GM21576 (cell line): ENCODE measurements around the gene PAK5.
"Not testable (repeated sequence)": the region's sequence is repeated elsewhere in the genome, so short reads cannot be mapped to it uniquely, and the experiment has no call there.

Source experiments
- ATAC-seq: cut with Tn5 transposase; IDR thresholded peaks from one replicate; pipeline ENCODE4 v1.9.1; 2021; ENCODE audit warnings: mild to moderate bottlenecking, moderate library complexity; ENCODE audit not compliant: unreplicated experiment

PAK5 gene

DNA sequence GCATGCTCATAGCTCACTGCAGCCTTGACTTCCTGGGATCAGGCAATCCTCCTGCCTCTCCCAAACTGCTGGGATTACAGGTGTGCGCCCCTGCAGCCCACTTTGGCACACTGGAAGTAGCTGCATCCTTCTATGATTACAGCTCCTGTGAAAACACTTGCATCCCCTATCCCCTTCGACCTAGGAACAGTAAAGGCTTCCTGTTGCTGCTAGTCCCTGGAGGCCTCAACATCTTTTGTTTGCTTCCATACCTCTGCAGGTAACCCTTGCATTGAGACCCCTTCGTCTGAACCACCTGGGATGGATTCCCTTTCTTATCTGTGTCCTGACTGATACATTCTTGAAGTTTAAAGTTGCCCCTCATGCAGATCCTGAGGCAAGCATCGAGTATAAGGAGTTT is 152.4 kb downstream of the PAK5 start:
- no peak for ATAC-seq

DNA sequence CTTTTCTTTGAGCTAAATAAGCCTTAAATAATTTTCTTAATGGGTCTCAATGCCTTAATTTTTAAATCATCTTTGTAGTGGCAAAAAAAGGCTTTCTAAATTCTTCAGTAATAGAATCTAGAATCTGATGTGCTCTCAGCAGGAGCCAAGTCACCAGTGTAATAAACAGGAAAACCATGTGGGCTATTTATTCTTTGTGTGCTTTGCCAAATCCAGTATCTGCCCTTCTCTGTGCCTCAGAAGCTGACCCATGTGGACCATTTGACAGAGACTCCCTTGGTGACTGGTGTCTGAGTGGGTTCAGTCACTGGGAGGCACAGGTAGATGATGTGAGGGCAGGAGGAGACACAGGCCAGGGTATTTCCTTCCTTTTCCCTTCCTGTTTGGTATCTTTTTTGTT is 152.9 kb downstream of the PAK5 start:
- no peak for ATAC-seq

DNA sequence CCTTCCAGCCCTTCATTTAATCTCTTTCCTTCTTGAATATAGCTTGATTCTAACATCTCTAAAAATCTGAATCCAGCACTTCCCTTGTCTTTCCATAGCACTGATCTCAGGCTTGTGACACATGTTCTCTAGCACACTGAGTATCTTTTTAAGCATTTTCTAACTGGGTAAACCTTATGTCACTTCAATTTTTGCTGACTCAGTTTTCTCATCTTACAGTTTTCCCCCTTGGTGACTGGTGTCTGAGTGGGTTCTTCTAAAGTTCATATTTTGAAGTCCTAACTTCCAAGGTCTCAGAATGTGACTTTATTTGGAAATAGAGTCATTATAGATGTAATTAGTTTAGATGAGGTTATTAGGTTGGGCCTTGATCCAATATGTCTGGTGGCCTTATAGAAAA is 153.9 kb downstream of the PAK5 start:
- ATAC-seq = no peak

DNA sequence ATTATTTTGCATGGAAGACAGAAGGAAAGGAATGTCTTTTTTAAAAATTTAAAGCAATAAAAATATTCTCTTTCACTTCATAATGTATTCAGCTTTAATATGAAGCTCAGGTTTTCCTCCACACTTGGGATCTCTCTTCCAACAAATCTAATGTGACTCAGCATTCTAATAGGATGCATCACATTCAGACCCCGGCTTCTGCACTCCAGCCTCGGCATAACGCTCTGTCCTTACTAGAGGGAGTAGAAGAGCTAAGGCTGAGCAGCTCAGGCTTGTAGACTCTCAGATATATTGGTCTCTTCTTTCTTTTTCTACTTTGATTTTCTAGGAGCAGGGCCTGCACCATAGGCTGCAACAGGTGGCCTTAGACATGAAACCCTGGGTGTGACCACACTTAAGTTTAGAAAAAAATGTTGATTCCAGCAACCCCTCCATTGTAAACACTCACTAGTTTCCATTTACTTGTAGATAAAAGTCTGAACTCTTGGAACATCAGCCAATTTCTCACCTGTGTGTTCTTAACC is 161.7 kb downstream of the PAK5 start:
- ATAC-seq = no peak

DNA sequence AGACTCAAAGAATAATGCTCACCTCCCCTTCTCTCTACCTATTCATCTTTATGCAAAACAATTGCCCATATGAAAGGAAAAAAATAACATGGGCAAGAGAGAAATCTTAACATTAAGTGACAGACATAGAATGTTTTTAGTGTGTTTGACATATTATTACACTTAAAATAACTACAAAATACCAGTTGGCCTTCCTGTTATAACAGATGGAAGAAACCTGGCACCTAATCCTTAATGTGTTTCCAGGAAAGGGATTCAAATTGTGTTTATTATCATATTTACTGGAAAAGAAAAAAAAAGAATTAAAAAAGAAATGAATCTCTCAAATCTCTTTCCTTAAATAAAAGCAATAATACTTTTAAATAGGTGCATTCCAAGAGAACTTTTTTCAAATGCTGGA is 165.9 kb downstream of the PAK5 start:
- no peak for ATAC-seq

DNA sequence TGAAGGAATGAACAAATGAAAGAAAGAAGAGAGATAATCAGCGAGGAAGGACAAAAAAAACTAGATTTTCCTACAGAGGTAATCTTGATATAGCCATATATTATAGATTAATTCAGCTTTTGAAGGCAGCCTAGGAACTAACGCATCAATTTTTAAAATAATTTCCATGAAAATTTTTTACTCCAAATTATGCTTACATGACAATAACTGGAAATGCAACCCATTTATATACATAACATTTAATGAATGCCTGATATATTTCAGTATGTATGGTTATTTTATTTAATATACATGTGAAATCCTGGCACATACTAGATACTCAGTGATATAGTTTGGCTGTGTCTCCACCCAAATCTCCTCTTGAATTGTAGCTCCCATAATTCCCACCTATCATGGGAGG is 166.8 kb downstream of the PAK5 start:
- ATAC-seq = no peak

DNA sequence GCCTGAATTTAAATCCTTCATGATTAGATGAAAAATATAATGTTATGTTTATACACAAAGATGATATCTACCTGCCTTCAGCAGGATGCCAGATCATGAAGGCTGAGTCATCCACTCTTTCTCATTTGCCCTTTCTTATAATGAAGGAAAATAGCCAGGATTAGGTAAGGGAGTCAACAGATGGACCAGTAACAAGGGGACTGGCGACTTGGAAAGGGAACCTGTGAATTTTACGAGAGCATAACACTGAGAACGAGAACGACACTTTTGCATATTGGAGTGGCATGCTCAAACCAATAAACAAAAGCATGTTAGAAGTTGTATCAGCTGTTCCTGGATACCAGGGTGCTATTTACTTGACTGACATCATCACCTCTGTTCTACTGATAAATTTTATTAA is 170.5 kb downstream of the PAK5 start:
- no peak for ATAC-seq

DNA sequence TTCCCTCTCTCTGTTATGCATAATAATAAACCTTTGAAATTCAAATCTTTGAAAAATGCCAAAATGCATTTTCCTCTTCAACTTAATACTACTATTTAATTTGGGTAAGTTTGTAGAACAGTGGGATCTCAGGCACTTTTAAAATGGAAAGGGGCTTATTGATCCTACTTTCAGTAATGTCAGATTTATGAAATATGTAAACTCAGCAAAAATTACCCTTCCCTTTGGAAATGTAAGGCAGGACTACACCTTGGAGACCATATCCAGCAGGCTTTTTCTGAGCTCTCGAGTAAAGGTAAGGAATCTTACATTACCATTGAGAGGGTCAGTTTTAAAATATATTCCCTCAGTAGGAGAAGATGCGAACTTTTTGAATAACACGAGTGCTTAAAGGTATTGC is 175.5 kb downstream of the PAK5 start:
- ATAC-seq = no peak

DNA sequence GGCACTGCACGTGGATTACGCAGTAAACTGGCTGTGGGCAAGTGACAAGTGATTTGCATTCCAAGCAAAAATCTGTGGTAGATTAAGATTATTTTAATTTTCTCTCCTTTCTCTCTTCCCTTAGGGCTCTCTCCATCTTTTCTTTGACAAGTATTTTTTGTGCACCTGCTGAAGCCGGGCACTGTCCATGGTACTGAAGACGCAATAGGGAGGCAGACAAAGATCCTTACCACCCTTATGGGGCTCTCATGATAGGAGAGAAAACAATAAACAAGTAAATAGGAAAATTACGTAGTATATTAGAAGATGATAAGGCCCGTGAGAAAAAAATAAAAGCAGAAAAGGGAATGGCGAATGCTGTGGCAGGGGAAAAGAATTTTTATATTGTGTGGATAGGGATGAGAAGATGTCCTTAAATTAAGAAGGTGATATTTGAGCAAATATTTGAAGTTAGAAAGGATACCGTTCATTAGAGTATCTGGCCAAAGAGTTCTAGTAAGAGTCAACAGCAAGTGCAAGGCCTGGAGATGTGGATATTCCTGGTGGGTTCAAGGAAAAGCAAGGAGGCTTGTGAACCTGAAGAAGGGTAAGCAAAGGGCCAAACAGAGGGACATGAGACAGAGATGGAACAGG is 178.5 kb downstream of the PAK5 start:
- no peak for ATAC-seq

DNA sequence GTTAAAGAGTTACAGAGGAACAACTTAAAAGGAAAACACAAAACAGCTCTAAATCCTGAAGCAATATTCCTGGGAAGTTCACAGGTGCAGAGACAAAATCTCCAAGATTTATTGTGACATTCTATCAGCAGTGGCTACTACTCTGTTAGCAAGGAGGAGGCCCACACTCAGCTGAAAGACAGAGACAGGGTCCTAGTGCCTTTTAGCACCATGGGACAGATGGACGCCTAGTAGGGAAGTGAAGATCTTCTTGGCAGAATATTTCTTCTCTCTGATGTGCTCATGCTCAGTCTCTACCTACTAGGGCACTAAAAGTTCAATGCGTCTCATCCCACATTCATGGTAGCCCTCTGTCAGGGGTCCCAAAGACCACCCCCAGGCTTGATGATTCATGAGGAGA is 191.1 kb downstream of the PAK5 start:
- no peak for ATAC-seq

DNA sequence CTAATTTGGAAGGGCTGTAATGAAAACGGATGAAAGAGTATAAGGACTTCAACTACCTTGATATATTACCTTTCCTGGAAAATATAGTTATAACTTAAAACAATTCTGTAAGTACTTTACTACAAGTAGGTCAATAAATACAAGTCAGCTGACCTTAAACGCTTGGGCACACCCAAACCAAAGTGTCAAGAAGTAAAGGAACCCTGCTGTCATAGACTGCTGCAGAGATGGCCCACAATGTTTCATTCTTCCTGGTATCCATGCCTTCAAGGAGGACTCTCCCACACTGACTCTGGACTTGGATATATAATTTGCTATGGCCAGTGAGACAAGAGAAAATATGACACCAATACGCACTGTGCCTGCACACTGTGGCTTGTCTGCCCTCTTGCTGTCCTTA is 192.5 kb downstream of the PAK5 start:
- no peak for ATAC-seq

DNA sequence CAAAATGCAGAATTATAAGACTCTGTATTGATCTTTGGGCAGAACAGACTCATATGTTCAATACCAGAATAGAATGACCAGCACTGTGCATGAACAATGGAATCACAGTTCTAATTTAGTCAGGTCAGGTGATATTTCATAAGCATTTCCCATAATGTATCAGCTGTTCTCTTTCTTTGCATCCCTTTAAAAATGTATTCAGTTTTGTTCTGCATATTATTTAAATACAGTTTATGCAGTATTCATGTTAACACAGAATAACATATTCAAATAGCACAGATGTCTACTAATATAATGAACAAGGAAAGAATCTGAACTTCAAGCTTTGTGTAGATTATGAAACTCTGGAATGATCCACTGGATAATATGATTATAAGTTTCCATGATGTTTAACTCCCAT is 196.0 kb downstream of the PAK5 start:
- ATAC-seq = no peak

DNA sequence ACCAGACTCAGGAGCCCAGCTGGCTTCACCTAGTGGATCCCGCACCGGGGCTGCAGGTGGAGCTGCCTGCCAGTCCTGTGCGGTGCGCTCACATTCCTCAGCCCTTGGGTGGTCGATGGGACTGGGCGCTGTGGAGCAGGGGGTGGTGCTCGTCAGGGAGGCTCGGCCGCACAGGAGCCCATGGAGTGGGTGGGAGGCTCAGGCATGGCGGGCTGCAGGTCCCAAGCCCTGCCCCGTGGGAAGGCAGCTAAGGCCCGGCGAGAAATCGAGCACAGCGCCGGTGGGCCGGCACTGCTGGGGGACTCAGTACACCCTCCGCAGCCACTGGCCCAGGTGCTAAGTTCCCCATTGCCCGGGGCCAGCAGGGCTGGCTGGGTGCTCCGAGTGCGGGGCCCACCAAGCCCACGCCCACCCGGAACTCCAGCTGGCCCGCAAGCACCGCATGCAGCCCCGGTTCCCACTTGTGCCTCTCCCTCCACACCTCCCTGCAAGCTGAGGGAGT is 197.3 kb downstream of the PAK5 start:
- not testable (repeated sequence) for ATAC-seq

DNA sequence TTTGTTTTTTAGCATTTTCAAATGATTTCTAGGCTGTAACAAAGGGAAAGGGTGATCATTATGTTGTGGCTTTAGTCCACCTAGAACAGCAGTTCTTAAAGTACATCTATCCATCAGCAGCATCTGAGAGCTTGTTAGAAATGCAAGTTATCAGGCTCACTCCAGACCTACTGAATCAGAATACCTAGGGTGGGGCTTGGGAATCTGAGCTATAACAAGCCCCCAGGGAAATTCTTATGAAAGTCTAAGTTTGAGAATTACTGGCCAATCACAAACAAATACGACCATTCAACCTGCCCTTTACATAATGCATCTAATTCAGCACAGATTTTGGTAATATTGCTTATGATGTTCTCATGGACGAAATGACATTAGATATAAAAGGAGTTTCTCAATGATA is 201.0 kb downstream of the PAK5 start:
- no peak for ATAC-seq

DNA sequence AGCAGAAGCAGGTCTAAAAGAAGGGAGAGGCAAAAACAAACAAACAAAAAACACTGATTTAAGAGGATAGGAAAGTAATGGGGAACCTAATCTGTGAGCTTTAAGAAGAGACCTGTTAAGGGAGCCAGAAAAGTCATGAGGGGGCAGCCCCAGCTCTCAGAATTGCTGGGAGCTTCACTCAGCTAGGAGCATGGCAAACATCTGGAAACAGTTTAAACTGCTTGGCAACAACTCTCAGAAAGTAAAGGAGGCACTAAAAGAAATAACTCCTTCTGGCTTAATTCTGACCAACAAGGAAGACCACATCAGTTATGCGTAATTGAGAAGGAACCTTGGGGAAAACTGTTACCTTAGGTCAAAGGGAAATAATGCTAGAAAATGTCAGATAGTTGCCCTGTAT is 203.1 kb downstream of the PAK5 start:
- ATAC-seq = no peak

DNA sequence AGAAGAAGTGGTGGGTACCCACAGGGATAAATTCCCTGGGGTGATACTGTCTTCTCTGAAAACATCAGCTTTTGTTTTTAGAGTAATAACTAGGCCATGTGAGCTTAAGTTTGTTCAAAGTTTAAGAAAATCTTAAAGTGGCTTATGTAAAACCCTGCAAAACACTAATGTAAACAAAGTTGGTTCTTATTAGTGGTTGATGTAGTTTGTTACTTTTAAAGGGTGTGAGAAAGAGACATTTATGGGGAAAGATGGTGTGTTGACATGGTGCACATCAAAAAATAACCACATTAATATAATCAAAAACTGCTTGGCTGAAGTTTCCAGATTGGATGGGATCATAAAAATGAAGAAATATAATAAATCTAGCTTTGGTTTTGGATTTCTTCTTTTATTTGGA is 204.5 kb downstream of the PAK5 start:
- ATAC-seq = no peak

DNA sequence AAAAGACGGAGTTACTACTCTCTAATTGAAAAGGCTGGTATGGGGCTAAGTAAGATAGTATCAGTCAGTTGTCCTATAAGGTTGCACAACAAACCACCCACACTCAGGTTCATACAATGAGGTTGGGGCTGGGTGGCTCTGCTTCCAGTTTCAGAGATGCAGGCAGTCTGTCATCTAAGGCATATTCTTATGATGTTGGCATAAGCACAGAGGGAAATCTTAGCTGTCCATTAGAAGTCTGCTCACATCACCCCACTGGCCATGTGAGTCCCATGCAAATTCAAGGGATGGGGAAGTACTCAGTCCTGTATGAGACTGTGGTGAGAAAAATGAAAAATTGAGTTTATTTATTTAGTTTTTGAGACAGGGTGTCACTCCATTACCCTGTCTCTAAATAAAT is 205.9 kb downstream of the PAK5 start:
- ATAC-seq = no peak

DNA sequence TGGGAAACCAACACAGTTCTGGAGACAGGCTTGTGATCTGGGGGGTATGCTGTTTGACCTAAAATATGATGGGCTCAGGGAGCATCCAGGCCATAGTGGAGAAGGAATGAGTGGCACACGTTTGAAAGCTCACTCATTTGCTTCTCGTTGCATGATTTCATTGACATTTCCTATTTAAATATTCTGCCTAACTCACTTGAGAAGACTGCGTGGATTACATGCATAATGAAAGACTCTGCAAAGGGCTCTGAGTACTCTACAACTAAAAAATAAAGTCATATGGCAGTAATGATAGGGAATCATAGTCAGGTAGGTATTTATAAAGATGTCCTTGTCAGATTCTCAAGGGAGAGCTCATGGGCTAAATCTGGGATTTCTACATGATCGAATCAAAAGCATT is 206.6 kb downstream of the PAK5 start:
- ATAC-seq = no peak

DNA sequence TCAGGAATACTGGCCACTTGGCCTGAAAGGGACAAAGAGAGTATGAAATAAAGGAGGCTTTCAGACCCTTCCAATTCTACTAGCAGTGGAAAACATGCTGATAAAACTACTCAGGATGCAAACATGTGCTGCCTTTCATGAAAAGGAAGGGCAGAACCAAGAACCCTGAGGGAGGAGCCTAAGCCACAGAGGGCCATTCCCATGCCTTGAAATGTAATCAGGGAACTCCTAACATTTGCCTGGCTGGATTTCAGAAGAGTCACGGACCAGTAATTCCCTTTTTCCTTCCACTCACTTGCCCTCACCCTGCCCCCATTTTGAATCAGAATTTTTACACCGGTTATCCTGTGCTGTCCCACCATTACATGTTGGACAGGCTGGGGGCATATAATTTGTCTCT is 208.3 kb downstream of the PAK5 start:
- no peak for ATAC-seq

DNA sequence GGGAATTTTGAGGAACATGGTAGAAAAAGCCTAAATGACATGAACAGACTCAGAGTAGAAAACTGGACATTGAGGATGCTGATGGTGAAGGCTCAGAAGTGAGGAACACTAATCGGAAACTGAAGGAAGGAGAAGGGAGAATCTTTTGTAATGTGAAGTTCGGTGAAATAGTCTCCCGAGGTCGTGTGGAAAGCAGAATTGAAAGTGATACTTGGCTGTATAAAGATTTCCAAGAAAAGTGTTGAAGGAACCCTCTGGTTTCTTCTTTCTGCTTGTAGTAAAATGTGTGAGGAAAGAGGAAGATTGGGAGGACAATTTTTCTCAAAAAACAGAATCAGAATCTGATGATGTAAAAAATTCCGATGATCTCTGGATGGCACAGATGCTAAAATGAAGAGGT is 209.0 kb downstream of the PAK5 start:
- ATAC-seq = no peak

DNA sequence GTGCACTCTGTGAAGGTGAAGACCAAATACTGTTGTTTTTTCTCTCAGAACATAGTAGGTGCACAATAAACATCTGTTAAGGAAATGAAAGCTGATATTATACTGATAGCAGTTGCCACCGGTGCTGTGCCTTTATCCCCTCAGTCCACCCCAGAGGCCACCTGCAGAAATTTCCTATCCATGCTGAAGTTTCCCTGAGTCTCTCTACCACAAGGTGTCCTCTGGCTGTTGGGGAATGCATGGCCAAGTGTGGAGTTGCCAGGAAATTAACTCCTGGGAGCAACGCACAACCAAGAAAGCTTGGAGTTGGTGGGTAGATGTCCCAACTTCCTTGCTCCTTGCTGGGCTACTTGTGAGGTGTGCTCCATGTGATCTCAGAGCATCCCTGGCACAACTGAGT is 210.3 kb downstream of the PAK5 start:
- ATAC-seq = no peak

DNA sequence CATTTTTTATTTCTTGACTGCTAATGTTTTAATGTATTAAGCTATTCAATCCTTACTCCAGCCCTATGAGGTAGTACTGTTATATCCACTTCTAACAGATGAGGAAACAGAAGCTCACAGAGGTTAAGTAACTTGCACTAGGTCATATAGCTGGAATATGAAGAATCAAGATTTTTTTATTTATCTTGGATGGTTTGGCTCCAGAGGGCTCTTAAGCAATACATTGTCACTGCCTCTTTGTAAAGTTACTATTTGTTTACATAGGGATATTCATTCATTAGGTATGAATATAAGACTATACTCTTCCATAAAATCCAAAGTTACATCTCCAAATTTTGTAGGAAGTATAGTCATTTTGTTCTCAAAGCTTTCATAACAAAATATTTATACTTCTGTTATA is 210.7 kb downstream of the PAK5 start:
- ATAC-seq = no peak

DNA sequence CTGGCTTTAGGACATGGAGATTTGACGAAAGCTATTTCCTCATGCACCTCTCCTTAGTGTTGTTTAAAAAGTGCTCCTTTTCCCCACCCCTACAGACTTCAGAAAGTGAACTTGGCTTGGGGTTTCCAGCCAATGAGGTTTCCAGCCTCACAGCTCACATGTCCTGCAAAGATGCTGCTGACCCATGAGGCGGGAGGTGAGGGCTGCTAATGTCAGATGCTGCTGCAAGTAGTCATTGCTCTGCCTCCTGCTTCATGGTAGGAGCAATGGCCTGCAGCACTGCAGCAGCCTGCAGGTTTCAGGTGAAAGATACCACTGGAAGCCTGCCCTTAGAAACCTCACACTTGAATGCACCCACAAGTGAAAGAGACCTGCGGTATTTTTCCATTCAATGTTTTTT is 211.7 kb downstream of the PAK5 start:
- ATAC-seq = no peak
